ENCODE data around the gene GSAP.

GSAP gene

GRCh38 chr7:77406421-77406820 lies 9.7 kb downstream of the GSAP start:
- no peak for DNase-seq

DNA sequence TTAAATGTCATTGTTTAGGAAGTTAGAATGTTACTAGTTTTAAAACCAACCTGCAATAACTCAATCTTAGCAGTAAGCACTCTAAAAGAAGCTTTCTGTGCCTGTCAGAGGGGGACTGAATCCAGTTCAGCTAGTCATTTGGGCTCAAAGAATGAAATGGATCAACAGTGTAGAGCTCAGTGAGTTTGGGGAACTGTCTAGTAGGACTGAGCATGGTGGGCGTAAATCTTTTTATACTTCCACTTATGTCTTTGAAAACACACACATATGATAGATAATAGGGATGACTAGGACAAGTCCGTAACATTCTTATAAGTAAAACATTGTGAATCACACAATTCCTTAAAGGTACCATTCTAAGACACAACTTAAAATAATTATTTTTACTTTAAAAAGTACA lies 11.5 kb downstream of the GSAP start:
- DNase-seq = no peak

DNA sequence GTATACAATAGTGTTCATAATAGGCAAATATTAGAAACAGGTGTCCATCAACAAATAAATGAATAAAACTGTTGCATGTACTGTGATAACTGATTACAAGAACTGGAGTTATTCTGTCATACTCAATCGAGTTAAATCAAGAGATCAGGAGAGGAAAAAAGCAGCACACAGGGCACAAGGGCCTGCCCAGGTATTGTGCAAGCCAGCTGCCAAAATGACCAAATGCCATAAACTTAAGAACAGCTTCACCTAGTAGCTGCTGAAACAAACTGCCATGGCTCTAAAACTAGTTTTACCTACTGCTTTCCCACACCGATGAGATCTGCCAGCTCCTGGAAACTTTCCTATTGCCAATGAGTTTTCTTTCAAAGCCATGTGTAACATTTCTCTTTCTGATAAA lies 12.2 kb downstream of the GSAP start:
- DNase-seq = no peak

DNA sequence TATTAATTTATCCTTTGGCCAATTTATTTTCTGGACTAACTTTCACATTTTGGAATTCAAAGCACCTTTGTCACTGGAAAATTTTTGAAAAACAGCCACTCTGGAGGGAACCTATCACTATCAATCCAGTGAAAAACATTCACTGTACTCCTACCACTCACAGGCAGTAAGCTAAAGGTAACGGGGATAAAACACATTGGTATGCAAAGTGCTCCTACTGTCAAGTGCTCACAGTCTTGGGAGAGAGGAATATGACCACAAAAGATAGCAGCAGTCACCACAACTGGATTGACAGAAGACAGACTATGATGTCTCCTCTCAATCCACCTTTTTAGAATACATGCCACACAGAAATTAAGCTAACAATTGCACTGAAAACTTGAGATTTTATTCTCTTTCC lies 13.3 kb downstream of the GSAP start:
- DNase-seq = no peak

DNA sequence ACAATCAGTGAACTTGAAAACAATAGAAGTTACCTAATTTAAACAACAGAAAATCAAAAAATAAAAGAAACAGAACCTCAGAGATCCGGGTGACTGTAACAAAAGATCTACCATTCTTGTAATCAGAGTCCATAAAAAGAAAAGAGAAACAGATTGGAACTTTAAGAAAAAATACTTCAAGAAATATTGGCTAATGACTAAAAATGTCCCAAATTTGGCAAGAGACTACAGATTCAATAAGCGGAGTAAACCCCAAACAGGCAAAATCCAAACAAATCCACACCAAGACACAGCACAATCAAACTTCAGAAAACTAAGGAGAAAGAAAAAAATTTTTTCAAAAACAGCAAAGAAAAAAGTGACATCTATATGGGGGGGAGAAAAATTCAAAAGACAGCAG lies 15.1 kb downstream of the GSAP start:
- no peak for DNase-seq

DNA sequence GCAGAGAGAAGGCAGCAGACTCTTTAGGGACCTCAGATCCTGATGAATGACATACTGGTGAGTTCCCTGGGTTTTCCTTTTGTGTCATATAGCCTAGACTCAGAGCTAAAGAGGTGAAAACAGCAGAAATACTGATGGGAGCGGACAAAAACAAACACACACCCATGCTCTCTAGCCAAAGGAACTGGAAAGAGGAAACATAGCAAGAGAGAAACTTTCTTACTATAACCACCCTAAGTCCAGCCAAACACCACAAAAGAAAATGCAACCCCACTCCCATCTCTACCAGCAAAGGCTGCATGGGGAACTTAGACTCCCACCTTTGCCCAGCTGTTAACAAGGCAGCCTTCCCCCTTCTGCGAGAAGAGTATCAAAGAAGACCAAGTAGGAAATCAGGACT lies 16.3 kb downstream of the GSAP start:
- DNase-seq = no peak

GRCh38 chr7:77396894-77397547 lies 19.1 kb downstream of the GSAP start:
- DNase-seq = no peak

DNA sequence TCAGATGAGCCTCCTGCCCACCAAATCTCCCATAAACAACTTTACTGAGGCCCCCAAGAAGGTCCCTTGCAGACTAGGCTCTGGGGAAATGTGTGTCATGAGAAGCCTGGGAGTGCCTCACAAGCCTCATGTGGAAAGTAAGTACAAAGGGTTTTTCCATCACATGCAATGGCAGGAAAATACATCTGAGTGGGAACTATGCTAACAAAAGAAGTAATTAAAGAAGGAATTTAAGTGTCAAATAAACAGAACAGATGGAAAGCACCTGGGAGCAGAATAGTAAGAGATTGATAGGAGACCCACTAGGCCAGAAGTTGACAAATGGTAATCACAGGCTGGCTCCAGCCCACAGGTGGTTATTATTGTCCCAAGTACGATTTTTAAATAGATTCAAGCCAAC lies 20.5 kb downstream of the GSAP start:
- DNase-seq = no peak

DNA sequence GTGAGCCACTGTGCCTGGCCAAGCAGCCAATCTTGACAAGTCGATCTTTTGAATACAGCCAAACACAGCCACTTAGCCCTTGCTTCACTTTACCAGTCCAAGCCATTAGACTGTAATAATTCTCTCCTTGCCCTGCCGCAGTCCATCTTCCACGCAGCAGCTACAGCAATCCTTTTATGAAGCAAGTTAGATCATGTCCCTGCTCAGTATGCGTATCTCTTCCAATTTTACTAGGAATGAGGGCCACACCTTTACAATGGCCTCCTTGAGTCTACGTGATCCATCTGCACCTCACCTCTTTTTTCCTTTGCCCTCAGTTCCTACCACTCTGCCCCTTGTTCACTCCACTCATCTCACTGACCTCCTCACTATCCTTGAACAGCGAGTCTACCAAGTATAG lies 22.2 kb downstream of the GSAP start:
- no peak for DNase-seq

GRCh38 chr7:77393261-77393660 lies 22.9 kb downstream of the GSAP start:
- no peak for DNase-seq

- no peak for DNase-seq
These were observed 24.9 kb downstream of the GSAP start for GRCh38 chr7:77391230-77391629.

GRCh38 chr7:77388055-77388641 lies 28.0 kb downstream of the GSAP start:
- no peak for DNase-seq

DNA sequence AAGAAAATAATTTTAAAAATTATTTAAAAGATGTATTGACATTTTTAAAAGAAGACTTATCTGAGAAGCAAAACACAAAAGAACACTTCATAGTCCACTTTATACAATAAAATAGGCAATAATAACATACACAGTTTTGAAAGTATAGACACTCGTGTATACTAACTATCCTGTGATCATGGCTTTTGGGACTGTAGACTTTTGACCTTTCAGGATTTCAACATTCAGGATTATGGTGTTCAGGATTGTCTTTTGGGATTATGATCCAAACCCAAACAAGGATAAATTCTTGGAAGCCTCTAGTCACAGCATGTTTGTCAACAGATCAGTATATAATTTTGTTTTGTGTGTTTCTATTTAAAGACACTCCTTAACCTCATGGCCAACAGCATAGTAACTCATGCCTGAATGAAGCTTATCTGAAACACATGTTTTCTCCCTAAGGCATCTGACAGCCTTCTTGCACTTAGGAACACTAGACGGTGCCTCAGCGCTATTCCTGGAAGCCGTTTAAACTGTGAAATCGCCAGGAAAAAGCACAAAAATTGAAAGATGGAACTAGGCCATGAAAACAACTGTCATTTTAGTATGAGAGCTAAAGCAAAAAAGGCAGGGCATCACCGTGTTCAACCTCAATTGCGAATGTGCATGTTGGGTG lies 29.9 kb downstream of the GSAP start:
- DNase-seq = no peak

DNA sequence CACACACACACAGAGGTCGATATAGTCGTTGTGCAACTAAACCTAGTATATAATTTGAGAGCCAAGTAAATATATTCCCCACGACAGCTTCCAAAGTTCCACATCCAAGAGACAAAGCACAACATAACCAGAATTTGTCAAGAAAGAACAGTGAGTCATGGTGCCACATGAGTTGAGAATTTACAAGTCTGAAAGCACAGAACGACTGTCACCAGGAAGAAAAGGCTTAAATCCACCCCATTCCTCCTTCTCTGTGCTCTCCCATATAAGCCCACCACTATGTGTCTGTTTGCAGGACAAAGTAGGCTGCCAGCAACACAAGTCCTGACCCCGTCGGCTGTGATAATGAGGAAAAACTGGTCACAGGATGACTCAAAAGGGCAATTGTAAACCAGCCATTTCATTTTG lies 32.8 kb downstream of the GSAP start:
- DNase-seq = no peak

DNA sequence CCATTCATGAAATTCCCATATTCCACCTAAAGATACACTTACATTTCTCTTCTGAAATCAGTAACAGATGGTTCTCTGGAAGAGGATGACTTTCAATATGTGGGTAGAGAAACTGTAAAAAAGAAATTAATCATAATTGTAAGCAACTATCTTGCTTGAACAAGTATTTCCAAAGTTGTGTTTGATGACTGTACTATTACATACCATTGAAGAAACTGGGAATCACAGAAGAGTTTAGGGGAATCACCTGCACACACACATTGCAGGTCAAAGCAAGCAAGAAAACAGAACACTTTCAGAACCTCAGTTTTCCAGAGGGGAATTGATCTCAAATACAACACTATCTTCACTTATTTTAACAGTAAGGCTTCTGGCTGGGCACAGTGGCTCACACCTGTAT lies 33.6 kb downstream of the GSAP start:
- DNase-seq = no peak

GRCh38 chr7:77378584-77378983 lies 37.6 kb downstream of the GSAP start:
- DNase-seq = no peak

DNA sequence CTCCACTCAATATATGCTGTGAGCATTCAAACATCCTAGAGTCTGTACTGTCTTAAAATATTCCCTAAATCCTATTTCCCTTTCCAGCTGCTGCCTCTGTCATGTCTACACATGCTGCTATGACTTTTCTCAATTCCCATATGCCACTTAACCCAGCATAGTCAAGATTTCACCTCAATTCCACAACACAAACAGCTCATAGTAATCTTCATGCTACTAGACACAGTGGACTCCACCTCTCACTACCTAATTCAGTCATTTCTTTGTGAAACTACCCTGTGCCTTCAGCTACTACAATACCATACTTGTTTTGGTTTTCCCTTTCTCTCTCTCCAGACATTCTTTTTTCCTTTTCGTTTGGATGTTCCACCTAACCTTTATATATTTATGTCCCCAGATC lies 45.5 kb downstream of the GSAP start:
- DNase-seq = no peak

DNA sequence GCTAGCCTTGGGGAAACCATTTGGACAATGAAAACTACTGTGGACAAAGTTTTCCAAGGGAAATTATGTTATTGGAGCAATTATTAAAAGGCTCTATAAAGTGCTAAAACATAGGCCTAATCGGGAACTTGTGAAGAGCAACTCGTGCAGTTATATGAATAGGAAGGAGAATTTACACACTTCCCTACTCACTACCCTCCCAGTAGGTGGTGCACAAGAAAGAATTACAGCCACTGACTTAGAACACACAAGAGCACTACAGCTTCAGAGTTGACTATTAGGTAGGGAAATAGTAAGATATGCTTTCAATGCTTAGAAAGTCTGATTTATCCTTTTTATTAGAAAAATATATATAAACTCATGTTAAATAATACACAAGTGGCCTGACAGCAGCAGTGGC lies 47.2 kb downstream of the GSAP start:
- no peak for DNase-seq

- DNase-seq = no peak
These were observed 48.2 kb downstream of the GSAP start for GRCh38 chr7:77367976-77368375.

- DNase-seq = no peak
These were observed 53.2 kb downstream of the GSAP start for GRCh38 chr7:77362905-77363304.

- no peak for DNase-seq
These were observed 55.2 kb downstream of the GSAP start for GRCh38 chr7:77360969-77361368.

DNA sequence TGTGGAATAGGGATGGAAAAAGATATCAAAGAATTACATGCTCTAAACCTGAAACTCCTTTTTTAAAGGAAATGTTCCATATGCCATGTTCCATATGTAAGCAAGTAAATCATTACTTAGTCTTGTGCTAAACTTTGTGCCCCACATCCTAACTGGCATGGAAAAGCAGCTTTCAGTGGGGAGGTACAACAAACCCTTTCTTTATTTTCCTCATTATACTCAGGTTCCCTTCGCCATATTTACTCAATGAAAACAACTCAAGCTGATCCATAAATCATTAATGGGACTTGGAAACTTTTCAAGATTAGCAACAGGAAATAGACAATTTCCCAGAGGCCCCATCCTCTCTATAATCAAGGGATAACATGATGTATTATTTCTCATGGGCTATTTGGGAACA lies 56.0 kb downstream of the GSAP start:
- no peak for DNase-seq

DNA sequence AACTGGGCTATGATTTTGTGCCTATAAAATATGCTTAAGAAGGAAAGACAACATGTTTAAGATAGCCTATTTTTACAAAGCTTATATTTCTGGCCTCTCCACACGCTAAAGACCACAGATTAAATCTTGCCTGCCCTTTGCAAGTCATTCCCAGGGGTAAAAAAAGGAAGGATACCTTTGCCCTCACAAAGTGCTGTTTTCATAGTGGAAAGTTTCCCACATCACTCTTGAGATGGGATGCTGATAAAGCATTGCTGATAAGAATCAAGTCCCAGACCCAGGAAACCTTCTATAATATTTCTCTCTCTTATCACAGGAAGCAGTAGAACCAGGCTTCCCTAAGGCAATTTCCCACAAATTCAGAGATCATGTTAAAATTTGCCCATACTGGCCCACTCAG lies 56.5 kb downstream of the GSAP start:
- no peak for DNase-seq

DNA sequence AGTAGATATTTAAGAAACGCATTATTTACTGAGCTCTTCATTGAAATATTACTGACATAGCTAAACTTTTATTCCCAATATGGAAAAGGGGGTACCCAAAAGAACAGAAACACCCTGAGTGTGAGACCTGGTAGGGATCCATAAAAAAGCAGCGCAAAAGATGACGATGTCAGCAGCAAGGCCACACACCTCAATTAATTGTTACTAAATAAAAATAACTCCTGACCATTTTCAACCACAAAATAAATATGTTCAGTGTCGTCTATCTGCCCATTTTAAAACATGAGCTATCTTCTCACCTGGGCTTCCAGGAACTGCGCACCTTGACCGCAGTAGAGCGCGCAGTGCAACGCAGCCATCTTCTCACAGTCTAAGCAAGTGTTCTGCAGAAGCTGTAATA lies 61.2 kb downstream of the GSAP start:
- DNase-seq = no peak

DNA sequence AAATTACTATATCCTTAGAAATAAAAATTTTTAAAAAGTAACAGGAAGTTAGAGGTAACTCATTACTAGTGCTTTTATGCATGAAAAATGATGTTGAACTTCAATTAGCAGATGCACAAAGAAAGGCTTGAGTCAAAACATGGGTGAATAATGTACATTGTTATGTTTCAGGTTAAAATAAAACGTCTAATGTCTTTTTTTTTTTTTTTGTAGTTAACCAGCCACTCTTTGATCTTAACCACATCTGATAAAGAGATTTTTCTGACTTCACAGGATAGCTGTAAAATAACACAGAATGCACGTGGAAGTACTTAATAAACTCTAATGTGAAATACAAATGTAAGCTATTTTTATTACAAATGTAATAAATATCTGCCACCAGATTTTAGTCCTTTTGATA lies 61.7 kb downstream of the GSAP start:
- DNase-seq = no peak

Measured in midbrain (tissue), 1 donor.